ENCODE results near the gene SSR1.

DNA sequence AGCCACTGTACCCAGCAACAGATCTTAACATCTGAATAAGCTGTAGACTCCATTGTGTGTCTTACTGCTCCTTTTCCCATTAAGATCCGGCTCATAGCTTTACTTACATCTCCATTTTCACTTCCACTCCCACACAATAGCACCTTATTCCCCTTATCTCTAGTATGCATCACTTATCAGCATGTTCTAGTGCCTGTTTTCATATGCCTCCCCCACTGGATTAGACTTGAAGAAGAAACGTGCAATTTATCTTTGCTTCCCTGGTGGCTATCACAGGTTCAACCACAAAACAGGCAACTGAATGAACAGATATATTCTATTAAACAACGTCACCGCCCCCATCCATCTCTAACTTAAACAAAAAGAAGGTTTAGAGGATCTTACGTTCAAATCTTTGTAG, 12.1 kb downstream of the SSR1 start:
- TF ChIP-seq, protein P1, sequence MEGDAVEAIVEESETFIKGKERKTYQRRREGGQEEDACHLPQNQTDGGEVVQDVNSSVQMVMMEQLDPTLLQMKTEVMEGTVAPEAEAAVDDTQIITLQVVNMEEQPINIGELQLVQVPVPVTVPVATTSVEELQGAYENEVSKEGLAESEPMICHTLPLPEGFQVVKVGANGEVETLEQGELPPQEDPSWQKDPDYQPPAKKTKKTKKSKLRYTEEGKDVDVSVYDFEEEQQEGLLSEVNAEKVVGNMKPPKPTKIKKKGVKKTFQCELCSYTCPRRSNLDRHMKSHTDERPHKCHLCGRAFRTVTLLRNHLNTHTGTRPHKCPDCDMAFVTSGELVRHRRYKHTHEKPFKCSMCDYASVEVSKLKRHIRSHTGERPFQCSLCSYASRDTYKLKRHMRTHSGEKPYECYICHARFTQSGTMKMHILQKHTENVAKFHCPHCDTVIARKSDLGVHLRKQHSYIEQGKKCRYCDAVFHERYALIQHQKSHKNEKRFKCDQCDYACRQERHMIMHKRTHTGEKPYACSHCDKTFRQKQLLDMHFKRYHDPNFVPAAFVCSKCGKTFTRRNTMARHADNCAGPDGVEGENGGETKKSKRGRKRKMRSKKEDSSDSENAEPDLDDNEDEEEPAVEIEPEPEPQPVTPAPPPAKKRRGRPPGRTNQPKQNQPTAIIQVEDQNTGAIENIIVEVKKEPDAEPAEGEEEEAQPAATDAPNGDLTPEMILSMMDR (IDR thresholded peaks at IDR 0.05; ENCODE audit: low read depth, low read length, missing input control): no peak
- TF ChIP-seq ZBTB33 (IDR thresholded peaks at IDR 0.05) (no peak), YY1 (IDR thresholded peaks at IDR 0.05) (no peak), MAX (IDR thresholded peaks at IDR 0.05) (no peak), TAF1 (conservative IDR thresholded peaks at IDR 0.05) (no peak), EGR1 (IDR thresholded peaks at IDR 0.05; ENCODE audit: low read depth in 2 of 2) (no peak), GABPA (IDR thresholded peaks at IDR 0.05 in 1 of 2, conservative IDR thresholded peaks at IDR 0.05 in 1 of 2) (no peak)
- TF ChIP-seq, protein P2, sequence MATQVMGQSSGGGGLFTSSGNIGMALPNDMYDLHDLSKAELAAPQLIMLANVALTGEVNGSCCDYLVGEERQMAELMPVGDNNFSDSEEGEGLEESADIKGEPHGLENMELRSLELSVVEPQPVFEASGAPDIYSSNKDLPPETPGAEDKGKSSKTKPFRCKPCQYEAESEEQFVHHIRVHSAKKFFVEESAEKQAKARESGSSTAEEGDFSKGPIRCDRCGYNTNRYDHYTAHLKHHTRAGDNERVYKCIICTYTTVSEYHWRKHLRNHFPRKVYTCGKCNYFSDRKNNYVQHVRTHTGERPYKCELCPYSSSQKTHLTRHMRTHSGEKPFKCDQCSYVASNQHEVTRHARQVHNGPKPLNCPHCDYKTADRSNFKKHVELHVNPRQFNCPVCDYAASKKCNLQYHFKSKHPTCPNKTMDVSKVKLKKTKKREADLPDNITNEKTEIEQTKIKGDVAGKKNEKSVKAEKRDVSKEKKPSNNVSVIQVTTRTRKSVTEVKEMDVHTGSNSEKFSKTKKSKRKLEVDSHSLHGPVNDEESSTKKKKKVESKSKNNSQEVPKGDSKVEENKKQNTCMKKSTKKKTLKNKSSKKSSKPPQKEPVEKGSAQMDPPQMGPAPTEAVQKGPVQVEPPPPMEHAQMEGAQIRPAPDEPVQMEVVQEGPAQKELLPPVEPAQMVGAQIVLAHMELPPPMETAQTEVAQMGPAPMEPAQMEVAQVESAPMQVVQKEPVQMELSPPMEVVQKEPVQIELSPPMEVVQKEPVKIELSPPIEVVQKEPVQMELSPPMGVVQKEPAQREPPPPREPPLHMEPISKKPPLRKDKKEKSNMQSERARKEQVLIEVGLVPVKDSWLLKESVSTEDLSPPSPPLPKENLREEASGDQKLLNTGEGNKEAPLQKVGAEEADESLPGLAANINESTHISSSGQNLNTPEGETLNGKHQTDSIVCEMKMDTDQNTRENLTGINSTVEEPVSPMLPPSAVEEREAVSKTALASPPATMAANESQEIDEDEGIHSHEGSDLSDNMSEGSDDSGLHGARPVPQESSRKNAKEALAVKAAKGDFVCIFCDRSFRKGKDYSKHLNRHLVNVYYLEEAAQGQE (IDR thresholded peaks at IDR 0.05): no peak

All from liver (tissue), 3 donors.